ENCODE data around the gene BTBD9. TPM values are rescaled to one million over a fixed set of nuclear protein-coding genes. Genes with fewer than 3 reads are reported as not detected.

The BTBD9 gene
- total RNA-seq, 1 experiment from 2014 or later, result 10.8 TPM

DNA sequence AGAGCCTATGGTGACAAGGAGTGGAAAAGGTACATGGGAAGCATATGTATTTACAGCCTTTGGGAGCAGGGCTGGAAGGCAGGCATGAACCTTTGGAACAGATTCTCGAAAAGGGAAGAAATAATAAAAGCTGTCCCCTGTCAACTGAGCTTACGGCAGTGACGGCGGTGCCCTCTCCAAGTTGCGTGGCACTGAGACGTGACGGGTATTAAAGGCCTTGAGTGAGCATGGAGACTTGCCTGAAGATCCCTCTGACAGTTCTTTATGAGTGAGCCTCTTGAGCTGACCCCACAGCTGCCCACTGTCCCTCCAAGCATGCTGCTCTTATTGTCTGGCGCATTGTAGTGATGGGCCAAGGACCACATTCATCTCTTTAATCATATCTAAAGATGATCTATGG is 431.7 kb downstream of the BTBD9 start:
- H3K27me3 ChIP-seq (ENCODE audit: insufficient read depth, low read depth), result no peaks in the 10 kb centered on the region
- no peak overlapping the region for H3K4me3 ChIP-seq
- H3K36me3 ChIP-seq (ENCODE audit: low read depth), result no peaks in the 10 kb centered on the region
- H3K9me2 ChIP-seq (ENCODE audit: insufficient read depth), result no peaks in the 10 kb centered on the region
- no peaks in the 10 kb centered on the region for H3K4me1 ChIP-seq (replicated peaks; ENCODE audit: insufficient read depth)
- H4K20me1 ChIP-seq (ENCODE audit: insufficient read depth), result no peaks in the 10 kb centered on the region
- no TSS peak for BruUV-seq (replicated peaks)
- H3K4me2 ChIP-seq, result no peak overlapping the region
- H3K27ac ChIP-seq, result no peak overlapping the region
- ChIA-PET POLR2A (ENCODE audit: unreplicated experiment) (no interaction called here), CTCF (no interaction called here)
- H2AFZ ChIP-seq, result no peak overlapping the region
- no peaks in the 10 kb centered on the region for H3K79me2 ChIP-seq (ENCODE audit: low read depth)
- TF ChIP-seq EZH2 (IDR thresholded peaks at IDR 0.05; ENCODE audit: low read depth), result no peak
- no peak for TF ChIP-seq CTCF (conservative IDR thresholded peaks at IDR 0.05)
- H3K9me3 ChIP-seq (ENCODE audit: insufficient read depth, low read depth), result no peaks in the 10 kb centered on the region
- intact Hi-C loops (cut with micrococcal nuclease; ENCODE audit: unreplicated experiment), result loop anchor here (10.0 kb wide), 1 partner anchor 167 kb away; no protein-coding TSS in a partner anchor
- H3F3A ChIP-seq (ENCODE audit: insufficient read depth, low read depth), result no peaks in the 10 kb centered on the region
- DNase-seq, result no peak

DNA sequence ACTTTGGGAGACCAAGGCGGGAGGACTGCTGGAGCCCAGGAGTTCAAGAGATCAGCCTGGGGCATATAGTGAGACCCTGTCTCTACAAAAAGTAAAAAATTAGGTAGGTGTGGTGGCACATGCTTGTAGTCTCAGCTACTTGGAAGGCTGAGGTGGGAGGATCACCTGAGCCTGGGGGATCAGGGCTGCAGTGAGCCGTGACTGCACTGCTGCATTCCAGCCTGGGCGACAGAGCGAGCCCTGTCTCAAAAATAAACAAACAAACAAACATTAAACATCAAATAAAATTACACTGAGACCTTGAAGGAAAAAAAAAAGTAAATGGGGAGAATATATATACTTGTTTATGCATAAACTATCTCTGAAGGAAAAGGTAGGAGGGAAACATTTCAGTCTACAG is 432.4 kb downstream of the BTBD9 start:
- Histone ChIP-seq H3K79me2 (ENCODE audit: low read depth) (no peaks in the 10 kb centered on the region), H3K36me3 (ENCODE audit: low read depth) (no peaks in the 10 kb centered on the region), H3K4me3 (no peak overlapping the region), H3K9me3 (ENCODE audit: insufficient read depth, low read depth) (no peaks in the 10 kb centered on the region), H3K4me1 (replicated peaks; ENCODE audit: insufficient read depth) (no peaks in the 10 kb centered on the region), H4K20me1 (ENCODE audit: insufficient read depth) (no peaks in the 10 kb centered on the region), H3K27ac (no peak overlapping the region), H3K27me3 (ENCODE audit: insufficient read depth, low read depth) (no peaks in the 10 kb centered on the region), H3K4me2 (no peak overlapping the region), H3F3A (ENCODE audit: insufficient read depth, low read depth) (no peaks in the 10 kb centered on the region), H2AFZ (no peak overlapping the region), H3K9me2 (ENCODE audit: insufficient read depth) (no peaks in the 10 kb centered on the region; the same call in 1 of the 2 replicates)
- BruUV-seq (replicated peaks), result no TSS peak
- no peak for DNase-seq
- POLR2A ChIA-PET (ENCODE audit: unreplicated experiment), result no interaction called here
- intact Hi-C loops (cut with micrococcal nuclease; ENCODE audit: unreplicated experiment), result loop anchor here (10.0 kb wide), 1 partner anchor 167 kb away; no protein-coding TSS in a partner anchor
- TF ChIP-seq EZH2 (IDR thresholded peaks at IDR 0.05; ENCODE audit: low read depth) (no peak), CTCF (conservative IDR thresholded peaks at IDR 0.05) (no peak)
- CTCF ChIA-PET, result no interaction called here

GRCh38 chr6:38198219-38198618 is 441.5 kb downstream of the BTBD9 start:
- CTCF ChIA-PET, result no interaction called here
- Histone ChIP-seq H2AFZ (no peak overlapping the region), H3K79me2 (ENCODE audit: low read depth) (no peaks in the 10 kb centered on the region), H3K4me1 (replicated peaks; ENCODE audit: insufficient read depth) (no peaks in the 10 kb centered on the region), H3K36me3 (ENCODE audit: low read depth) (no peaks in the 10 kb centered on the region), H3K4me2 (no peak overlapping the region), H3F3A (ENCODE audit: insufficient read depth, low read depth) (no peaks in the 10 kb centered on the region), H3K9me3 (ENCODE audit: insufficient read depth, low read depth) (no peaks in the 10 kb centered on the region), H4K20me1 (ENCODE audit: insufficient read depth) (no peaks in the 10 kb centered on the region; the same call in 1 of the 2 replicates), H3K9me2 (ENCODE audit: insufficient read depth) (no peaks in the 10 kb centered on the region; the same call in 1 of the 2 replicates), H3K4me3 (no peak overlapping the region), H3K27ac (no peak overlapping the region), H3K27me3 (ENCODE audit: insufficient read depth, low read depth) (no peaks in the 10 kb centered on the region)
- BruUV-seq (replicated peaks), result no TSS peak
- POLR2A ChIA-PET (ENCODE audit: unreplicated experiment), result no interaction called here
- no peak for TF ChIP-seq CTCF (conservative IDR thresholded peaks at IDR 0.05)
- TF ChIP-seq EZH2 (IDR thresholded peaks at IDR 0.05; ENCODE audit: low read depth), result no peak
- no peak for DNase-seq
- intact Hi-C loops (cut with micrococcal nuclease; ENCODE audit: unreplicated experiment), result no loop called here

All from PC-9 (cell line).